NCI-H1105 treated with DMSO at 0.1 percent for 48 hours (cell line): ENCODE measurements around the gene CFC1.
"Not testable (repeated sequence)": the region's sequence is repeated elsewhere in the genome, so short reads cannot be mapped to it uniquely, and the experiment has no call there.

Source experiments
- DNase-seq: peaks from one replicate; lab custom pipeline; 2025; lab: John Stamatoyannopoulos, UW

Gene CFC1

GRCh38 chr2:130599393-130599792 lies at the start of gene CFC1:
Gene CFC1 (minus strand): TSS chr2:130599575. CDS start chr2:130599287, 288 bp downstream.
- DNase-seq: not testable (repeated sequence)

- not testable (repeated sequence) for DNase-seq
These were observed 42.3 kb upstream of the CFC1 start for GRCh38 chr2:130641688-130642087.

- DNase-seq: not testable (repeated sequence)
These were observed 39.6 kb upstream of the CFC1 start for GRCh38 chr2:130638973-130639372.

- DNase-seq: not testable (repeated sequence)
These were observed 29.6 kb upstream of the CFC1 start for GRCh38 chr2:130628784-130629475.

- DNase-seq: not testable (repeated sequence)
These were observed 11.8 kb upstream of the CFC1 start, which contains the start of gene POTEJ for GRCh38 chr2:130611140-130611539. Gene POTEJ (plus strand): TSS chr2:130611440. CDS start chr2:130611533, 93 bp downstream.

GRCh38 chr2:130610486-130610885 lies 11.1 kb upstream of the CFC1 start:
- not testable (repeated sequence) for DNase-seq

- DNase-seq: not testable (repeated sequence)
These were observed 9.9 kb upstream of the CFC1 start for GRCh38 chr2:130609002-130609920.

- not testable (repeated sequence) for DNase-seq
These were observed 9.1 kb upstream of the CFC1 start for GRCh38 chr2:130608276-130609001.

GRCh38 chr2:130601648-130602302 lies 2.4 kb upstream of the CFC1 start:
- DNase-seq: not testable (repeated sequence)

- not testable (repeated sequence) for DNase-seq
These were observed 551 bp upstream of the CFC1 start for GRCh38 chr2:130599926-130600325.

- DNase-seq: not testable (repeated sequence)
These were observed 912 bp downstream of the CFC1 start for GRCh38 chr2:130598463-130598862.

- DNase-seq: not testable (repeated sequence)
These were observed 1.4 kb downstream of the CFC1 start for GRCh38 chr2:130597994-130598393.

GRCh38 chr2:130596757-130597156 lies 2.6 kb downstream of the CFC1 start:
- DNase-seq: not testable (repeated sequence)

GRCh38 chr2:130594011-130594410 lies 5.4 kb downstream of the CFC1 start:
- DNase-seq: not testable (repeated sequence)

GRCh38 chr2:130592791-130593414 lies 6.5 kb downstream of the CFC1 start:
- DNase-seq: not testable (repeated sequence)

- not testable (repeated sequence) for DNase-seq
These were observed 8.5 kb downstream of the CFC1 start for GRCh38 chr2:130590842-130591359.

- not testable (repeated sequence) for DNase-seq
These were observed 9.1 kb downstream of the CFC1 start for GRCh38 chr2:130590170-130590841.

- not testable (repeated sequence) for DNase-seq
These were observed 10.5 kb downstream of the CFC1 start for GRCh38 chr2:130588688-130589458.

- not testable (repeated sequence) for DNase-seq
These were observed 14.6 kb downstream of the CFC1 start for GRCh38 chr2:130584726-130585125.
